Measurements from ENCODE around the gene LSM7.

LSM7 gene

DNA sequence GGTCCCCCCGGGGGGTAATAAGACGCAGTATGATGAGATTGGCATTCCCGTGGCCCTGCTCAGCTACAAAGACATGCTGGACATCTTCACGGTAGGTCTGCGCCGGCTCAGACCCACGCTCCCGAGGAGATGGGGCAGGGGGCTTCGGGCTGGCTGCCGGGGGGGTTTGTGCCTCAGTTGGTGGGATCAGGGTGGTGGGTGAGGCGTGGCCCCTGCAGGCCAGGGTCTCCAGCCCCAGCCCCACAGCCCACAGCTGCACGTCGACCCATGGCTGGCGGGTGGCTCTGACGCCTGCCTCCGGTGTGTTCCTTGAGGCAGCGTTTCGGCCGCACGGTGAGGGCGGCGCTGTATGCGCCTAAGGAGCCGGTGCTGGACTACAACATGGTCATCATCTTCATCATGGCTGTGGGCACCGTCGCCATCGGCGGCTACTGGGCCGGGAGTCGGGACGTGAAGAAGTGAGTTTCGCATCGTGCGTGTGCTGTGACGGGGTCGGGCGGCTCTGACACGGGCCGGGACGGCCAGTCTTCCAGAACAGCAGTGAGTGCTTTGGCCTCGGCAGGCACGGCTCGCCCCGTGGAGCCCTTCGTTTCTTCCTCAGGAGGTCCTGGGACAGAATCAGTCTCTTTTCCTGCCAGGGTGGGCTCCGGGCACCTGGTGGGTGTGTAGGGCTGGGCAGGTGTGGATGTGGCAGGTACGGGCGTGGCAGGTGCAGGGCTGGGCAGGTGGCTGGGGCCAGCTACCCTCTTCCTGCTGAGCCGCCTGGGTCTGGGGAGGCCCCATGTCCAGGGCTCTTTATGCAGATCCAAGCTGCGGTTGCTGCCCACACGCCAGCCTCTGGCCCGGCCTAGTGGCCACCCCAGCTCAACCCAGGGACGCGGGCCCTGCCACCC is 10.6 kb upstream of the LSM7 start:
- DNase-seq (ENCODE audit: extremely low read depth in 1 of 2, low read depth in 1 of 2), result no peak

GRCh38 chr19:2338055-2338615 is 9.7 kb upstream of the LSM7 start:
- no peak for DNase-seq (ENCODE audit: extremely low read depth in 1 of 2, low read depth in 1 of 2)

GRCh38 chr19:2337329-2337707 is 8.9 kb upstream of the LSM7 start:
- DNase-seq (ENCODE audit: extremely low read depth in 1 of 2, low read depth in 1 of 2), result no peak

GRCh38 chr19:2336528-2337328 is 8.3 kb upstream of the LSM7 start:
- DNase-seq (ENCODE audit: extremely low read depth in 1 of 2, low read depth in 1 of 2), result no peak

DNA sequence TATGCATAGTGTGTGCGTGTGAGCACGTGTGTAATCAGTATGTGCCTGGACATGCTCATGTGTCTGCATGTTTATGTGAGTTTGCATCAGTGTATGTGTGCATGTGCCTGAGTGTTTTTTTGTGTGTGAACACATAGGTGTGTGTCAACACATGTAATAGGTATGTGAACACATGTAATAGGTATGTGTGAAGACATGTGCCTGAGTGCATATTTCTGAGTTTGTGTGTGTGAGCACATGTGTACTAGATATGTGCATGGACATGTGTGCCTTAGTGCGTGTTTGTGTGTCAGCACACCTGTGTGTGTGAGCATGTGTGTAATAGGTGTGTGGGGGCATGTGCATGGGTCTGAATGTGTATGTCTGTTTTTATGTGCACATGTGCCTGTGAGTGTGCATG is 7.5 kb upstream of the LSM7 start:
- DNase-seq (ENCODE audit: extremely low read depth in 1 of 2, low read depth in 1 of 2), result no peak

- no peak for DNase-seq (ENCODE audit: extremely low read depth in 1 of 2, low read depth in 1 of 2)
Measured at GRCh38 chr19:2334986-2335846, 6.8 kb upstream of the LSM7 start.

- no peak for DNase-seq (ENCODE audit: extremely low read depth in 1 of 2, low read depth in 1 of 2)
Measured at GRCh38 chr19:2334426-2334825, 6.0 kb upstream of the LSM7 start.

DNA sequence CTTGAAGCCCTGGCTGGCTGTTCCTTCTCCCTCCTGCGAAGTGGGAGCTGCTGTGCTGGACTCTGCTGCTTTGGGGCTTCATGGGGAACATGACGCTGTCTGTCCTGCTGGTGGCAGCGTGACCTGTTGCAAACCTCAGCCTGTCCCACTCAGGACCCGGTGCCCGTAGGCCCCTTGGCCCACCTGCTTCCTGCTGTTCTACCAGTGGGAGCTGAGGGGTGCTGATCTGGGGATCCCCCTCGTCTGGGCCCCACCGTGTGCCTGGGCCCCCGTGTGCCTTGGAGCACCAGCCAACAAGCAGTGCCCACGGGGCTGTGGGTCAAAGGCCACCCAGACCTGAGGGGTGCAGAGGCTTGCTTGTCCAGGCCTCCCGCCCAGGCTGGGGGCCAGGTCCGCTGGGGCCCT is 5.4 kb upstream of the LSM7 start:
- DNase-seq (ENCODE audit: extremely low read depth in 1 of 2, low read depth in 1 of 2), result no peak

DNA sequence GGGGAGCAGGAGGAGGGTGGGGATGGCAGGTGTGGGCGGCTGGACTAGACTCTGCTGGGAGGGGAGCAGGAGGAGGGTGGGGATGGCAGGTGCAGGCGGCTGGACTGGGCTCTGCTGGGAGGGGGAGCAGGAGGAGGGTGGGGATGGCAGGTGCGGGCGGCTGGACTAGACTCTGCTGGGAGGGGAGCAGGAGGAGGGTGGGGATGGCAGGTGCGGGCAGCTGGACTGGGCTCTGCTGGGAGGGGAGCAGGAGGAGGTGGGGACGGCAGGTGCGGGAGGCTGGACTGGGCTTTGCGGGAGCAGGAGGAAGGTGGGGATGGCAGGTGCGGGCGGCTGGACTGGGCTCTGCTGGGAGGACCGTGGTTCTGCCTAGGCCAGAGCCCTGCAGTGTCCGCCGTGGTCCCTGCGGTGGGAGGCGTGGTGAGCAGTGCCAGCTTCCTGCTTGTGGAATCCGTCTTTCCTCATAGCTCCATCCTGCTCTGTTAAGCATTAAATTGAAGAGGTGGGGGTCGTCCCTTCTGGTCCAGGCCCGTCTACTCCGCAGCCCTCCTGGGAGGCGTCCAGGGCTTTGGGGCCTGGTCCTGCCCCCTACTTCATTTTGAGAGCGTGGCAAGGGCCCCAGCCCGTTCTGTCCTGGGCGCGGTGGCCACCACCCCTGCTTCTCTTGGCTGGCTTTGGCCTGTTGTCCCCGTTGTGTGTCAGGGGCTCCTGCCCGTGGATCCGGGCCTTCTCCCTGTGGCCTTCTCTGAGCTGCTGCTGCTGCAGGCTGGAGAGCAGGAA is 4.8 kb upstream of the LSM7 start:
- DNase-seq (ENCODE audit: extremely low read depth in 1 of 2, low read depth in 1 of 2), result no peak

DNA sequence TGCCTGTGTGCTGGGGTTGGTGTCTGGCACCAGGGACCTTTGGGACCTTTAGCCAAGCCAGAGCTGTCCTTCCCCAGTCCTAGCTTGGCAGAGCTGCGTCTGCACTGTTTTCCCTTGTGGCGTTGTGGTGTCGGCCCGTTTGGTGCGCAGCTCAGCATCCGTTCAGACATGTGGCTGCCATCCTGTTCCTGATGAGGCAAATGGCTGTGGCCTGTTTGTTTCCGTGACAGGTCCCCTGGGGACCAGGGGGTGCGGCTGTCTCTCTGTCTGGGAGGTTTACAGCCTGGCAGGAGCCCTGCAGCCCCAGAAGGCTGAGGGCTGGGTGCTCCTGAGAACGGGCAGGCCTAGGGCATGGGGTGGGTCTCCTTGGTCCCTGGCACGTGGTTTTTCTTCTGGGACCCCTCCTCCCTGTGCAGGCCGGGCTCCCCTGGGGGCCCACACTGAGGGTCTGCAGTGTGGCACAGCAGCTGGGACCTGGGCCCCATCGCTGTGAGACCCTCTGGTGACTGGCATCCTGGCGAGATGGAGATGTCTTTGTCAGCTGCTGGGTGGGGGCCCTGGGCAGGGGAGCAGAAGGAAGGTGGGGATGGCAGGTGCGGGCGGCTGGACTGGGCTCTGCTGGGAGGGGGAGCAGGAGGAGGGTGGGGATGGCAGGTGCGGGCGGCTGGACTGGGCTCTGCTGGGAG is 4.1 kb upstream of the LSM7 start:
- DNase-seq (ENCODE audit: extremely low read depth in 1 of 2, low read depth in 1 of 2), result no peak

- DNase-seq (ENCODE audit: extremely low read depth in 1 of 2, low read depth in 1 of 2), result no peak
Measured at GRCh38 chr19:2331601-2332246, 3.3 kb upstream of the LSM7 start.

DNA sequence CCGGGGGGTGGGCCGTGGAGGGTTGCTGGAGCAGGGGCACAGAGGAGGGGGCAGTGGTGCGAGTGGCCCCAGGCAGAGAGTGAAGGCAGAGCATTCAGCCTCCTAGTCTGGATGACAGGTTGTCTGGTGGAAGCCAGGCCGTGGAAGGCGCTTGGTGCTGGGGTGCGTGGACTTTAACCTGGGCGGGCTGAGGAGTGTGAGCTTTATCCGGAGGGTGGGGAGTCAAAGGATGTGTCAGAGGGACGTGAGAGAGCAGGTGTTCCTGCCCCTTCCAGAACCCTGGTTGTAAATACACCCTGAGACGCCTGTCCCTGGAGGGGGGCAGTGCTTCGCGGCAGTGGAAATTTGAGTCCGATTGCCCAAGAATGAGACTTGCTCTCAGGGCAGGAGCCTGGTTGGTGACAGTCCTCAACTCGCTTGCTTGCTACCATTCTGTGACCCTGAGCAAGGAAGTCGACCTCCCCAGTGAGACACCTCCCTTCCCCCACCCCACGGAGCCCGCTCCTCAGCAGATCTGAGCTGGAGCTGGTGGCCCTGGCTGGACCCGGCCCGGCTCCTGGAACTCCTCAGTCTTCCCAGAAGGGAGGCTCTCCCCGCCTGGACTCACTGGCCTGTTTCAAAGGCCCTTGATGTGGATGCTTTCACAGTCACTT is 2.4 kb upstream of the LSM7 start:
- DNase-seq (ENCODE audit: extremely low read depth in 1 of 2, low read depth in 1 of 2), result no peak

GRCh38 chr19:2330255-2330631 is 1.9 kb upstream of the LSM7 start:
- DNase-seq (ENCODE audit: extremely low read depth in 1 of 2, low read depth in 1 of 2), result no peak

GRCh38 chr19:2329501-2329916 is 1.1 kb upstream of the LSM7 start:
- no peak for DNase-seq (ENCODE audit: extremely low read depth in 1 of 2, low read depth in 1 of 2)

DNA sequence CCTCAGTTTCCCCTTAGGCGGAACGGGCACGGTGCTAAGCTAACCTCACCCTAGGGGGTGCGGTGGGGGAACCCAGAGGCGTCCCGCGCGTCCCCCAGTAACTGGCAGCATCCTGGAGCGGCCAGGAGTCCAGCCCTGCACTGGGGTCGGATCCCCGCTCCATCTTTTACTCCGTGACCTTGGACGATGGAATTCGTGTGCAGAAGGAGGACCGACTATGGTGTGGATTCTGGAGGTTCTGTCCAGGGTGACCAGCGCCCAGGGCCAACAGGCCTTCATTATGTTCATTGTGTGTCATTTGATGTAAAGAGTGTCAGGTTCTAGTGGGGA is 728 bp upstream of the LSM7 start:
- no peak for DNase-seq (ENCODE audit: extremely low read depth in 1 of 2, low read depth in 1 of 2)

- DNase-seq (ENCODE audit: extremely low read depth in 1 of 2, low read depth in 1 of 2), result peak; percentile 37 to 65
Measured at GRCh38 chr19:2327773-2328400, 499 bp downstream of the LSM7 start.

DNA sequence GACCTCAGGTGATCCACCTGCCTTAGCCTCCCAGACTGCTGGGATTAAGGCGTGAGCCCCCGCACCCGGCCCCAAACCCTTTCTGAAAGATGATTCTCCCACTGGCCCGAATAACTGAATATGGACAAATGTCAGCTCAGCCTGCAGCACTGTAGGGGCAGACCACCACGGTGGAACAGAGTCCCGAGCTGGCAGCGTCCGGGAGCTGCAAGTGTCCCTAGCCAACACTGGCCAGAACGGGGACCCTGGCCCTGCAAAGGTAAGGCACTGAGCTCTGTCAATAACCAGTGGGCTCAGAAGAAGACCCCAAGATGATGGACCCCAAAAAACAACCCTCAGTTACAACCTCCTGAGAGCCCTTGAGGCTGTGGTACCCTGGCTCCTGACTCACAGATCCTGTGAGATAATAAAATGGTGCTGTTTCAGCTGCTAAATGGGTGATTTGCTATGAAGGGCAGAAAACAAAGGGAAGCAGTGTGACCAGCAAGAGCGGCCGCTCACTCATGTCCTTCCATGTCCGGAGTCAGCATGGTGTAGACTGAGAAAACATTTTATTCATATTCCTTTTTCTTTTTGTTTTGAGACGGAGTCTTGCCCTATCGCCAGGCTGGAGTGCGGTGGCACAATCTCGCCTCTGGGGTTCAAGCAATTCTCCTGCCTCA is 1.6 kb downstream of the LSM7 start:
- DNase-seq (ENCODE audit: extremely low read depth in 1 of 2, low read depth in 1 of 2), result no peak
